ENCODE measurements around the gene CACNA2D4.

Gene CACNA2D4

DNA sequence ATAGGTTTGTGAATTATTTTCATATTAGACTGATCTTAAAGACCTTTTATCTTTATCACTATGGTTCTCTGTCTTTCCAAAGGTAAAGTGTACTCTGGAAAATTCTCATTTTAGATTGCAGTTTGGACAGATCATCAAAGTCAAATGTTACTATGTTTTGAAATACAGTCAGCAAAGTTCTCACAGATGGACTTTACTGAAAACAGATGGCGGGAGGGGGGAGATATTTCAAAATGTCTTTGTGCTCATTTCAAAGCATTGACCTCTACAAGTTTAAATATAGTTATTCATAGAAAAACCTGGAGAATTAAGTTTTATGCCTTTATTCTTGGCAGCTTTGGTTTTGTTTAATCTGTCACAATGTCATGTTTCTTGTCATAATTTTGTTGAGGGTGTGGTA lies 149.8 kb downstream of the CACNA2D4 start:
- no peak for DNase-seq

DNA sequence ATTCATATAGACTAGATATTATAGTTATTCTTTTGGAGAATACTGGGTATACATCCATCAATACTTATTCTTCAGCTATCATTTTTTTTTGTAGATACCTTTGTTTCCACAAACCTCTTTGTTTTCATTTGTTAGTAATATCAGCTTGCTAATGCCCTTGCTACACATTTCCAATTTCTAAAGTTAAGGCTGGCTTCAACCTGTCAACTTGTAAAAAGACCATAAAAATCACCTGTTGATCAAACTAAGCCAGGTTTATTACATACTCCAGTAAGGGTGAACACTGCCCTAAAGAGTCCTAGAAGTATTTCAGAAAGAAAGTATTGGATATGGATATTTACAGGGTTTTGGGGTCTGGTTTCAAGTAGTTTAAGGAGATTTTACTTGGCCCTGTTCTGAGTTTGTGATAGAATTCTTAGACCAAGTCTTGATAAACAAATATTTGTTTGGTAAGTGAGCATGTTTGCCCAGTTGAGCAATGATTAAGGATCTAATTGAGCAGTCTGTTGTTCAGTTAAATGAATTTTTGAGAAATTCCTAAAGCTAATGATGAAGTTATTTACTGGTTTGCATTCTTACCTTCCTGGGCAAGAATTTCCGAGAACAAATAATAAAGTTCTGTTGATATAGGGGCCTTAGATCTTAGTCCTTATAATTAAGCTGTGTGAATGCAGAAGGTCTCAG lies 150.9 kb downstream of the CACNA2D4 start:
- no peak for DNase-seq

DNA sequence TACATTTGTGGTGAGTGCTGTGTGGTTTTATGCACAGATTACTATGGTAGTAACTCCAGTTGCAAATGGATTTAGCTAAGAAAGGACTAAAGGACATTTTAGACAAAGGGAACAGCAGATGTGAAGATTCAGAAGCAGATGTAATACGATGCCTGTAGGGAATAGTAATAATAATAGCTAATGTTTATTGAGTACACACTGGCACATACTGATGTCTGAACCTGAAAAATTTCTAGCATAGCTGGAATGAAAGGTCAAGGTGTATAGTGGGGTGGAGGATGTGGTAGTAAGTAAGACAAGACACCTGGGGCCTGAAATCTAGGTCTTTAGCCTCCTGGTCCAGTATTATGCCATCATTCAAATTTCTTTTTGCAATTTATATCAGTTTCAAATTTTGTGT lies 152.3 kb downstream of the CACNA2D4 start:
- no peak for DNase-seq

DNA sequence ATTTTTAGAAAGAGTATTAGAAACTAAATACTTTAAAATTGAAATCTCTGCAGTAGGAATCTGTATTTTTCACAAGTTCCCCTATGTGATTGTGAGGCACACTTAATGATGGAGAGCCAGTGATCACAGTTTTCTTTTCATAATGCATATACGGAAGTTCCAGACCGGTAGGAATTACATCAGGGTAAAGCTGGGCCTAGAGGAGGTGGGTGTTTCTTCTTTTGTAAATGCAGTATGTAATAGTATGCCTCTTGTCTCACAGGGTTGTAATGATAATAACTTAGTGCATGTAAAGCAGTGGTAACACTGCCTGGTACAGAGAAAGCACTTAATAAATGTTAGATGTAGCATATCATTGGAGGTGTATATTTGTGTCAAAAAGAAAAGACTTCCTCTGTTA lies 155.3 kb downstream of the CACNA2D4 start:
- no peak for DNase-seq

DNA sequence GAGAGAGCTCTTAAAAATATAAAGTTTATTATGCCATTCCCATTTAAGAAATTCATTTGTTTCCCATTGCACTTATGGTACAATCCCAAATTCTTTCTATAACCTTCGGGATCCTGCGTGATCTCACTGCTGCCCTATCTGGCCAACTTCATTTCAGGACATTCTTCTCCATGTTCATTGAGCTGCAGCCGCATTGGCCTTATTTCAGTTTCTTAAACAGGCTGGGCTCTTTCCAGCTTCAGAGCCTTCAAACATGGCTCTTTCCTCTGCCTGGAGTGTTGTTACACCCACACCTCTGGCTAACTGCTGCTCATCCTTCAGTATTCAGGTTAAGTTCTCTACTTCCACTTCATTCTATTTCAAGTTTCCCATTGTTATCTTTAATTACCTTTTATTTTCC lies 156.6 kb downstream of the CACNA2D4 start:
- DNase-seq: no peak

DNA sequence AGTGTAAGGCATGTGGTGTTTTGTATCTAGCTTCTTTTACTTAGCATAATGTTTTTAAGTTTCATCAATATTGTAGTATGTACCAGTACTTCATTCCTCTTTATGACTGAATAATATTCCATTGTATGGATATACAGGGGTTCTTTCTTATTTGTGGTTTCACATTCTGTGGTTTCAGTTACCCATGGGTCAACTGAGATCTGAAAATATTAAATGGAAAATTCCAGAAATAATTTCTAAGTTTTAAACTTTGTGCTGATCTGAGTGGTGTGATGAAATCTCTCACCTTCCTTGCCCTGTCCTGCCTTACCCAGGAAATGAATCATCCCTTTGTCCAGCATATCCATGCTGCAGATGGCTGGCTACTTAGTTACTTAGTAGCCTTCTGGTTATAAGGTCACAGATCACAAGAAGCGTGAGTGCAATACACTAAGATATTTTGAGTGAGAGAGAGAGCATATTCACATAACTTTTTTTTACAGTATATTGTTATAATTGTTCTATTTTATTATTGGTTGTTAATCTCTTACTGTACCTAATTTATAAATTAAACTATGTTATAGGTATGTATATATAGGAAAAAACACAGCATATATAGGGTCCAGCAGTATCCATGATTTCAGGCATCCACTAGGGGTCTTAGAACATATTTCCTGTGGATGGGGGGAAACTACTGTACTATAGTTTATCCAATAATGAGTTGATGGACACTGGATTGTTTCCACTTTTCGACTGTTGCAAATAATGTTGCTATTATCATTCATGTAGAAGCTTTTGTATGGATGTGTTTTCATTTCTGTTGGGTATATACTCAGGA lies 157.7 kb downstream of the CACNA2D4 start:
- DNase-seq: no peak

DNA sequence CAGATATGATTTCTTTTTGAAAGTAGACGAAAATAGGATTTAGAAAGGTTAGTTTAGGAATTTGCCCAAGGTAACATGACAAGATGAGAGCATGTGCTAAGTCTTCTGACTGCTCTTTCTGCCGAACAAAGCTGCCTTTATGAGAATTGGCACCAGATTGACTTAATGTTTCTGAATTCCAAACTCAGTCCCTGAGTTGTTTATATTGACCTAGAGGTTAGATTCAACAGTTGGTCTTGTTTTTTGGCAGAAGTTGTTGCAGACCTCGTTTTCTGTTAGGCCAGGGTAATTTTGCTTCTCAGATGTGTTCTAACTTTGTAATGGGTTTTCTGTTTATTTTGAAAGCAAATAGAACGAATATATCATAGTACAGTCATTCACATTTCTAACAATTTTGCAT lies 159.6 kb downstream of the CACNA2D4 start:
- DNase-seq: no peak

DNA sequence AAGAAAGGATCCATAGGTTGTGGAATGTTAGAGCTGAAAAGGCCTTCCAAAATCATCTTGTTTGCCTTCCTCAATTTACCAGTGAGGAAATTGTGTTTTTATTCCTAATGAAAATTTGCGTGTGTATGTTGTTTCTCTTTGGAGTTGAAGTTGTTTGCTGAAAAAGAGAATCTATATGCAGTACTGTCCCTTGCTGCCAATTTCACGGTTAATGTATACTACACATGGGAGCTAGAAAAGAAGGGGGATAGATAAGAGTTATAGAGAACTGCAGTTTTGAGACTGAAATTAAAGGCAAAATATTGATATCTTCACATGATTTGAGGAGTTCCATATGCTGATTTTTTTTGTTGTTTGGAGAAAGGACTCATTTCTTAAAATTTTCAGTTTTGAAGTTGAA lies 160.1 kb downstream of the CACNA2D4 start:
- DNase-seq: no peak

DNA sequence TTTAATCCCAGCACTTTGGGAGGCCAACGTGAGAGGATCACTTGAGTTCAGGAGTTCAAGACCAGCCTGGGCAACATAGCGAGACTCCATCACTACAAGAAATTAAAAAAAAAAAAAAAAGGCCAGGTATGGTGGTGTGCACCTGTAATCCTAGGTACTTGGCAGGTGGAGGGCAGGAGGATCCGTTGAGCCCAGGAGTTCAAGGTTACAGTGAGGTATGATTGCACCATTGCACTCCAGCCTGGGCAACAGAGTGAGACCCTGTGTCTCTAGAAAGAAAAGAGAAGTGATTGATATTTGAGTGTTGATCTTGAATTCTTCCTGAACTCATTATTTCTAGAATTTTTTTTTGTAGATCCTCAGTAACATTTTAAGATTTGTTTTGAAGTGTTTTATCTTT lies 168.2 kb downstream of the CACNA2D4 start:
- no peak for DNase-seq

DNA sequence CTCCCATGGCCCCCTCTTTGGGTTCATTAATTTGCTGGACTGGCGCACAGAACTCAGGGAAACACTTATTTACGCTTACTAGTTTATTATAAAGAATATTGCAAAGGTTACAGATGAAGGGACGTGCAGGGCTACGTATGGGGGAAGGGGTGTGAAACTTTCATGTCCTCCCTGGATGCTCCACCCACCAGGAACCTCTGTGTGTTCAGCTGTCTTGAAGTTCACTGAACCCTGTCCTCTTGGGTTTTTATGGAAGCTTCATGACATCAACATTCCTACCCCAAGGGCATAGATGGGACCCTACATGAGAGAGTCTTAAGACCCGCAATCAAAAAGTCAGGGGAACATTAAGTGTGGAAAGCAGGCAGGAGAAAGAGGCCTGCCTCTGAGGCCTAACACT lies 169.4 kb downstream of the CACNA2D4 start:
- DNase-seq: no peak

DNA sequence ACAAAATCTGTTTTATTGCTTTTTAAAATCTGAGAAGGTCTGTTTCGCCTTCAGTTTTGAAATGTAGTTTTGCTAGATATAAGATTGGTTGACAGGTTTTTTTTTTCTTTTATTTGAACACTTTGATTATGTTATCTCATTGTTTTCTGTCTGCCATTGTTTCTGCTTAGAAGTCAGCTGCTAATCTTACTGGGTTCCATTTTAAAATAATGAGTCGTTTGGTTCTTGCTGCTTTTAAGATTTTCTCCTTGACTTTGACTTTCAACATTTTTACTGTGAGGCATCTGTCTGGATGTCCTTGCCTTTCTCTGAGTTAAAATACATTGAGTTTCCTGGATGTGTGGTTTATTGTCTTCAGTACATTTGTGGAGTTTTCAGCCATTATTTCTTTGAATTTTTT lies 170.8 kb downstream of the CACNA2D4 start:
- no peak for DNase-seq

DNA sequence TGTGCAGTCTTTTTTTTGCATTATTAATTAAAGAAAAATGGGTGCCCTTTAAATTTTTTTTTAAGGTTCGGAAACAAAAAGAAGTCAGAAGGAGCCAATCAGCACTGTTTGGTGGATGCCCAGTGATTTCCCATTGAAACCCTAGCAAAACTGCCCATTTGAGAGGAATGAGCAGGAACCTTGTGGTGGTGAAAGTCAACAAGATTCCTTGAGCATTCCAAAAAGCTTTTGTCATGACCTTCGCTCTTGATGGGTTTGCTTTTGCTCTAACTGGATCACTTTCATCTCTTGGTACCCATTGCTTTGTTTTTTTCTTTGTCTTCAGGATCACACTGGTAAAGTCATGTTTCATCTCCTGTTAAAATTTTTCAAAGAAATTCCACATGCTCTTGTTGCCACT lies 173.5 kb downstream of the CACNA2D4 start:
- no peak for DNase-seq

Measured in activated effector memory CD4-positive, alpha-beta T cell treated with Interleukin-2 at 50 U/mL for 16 hours (primary cell).